K562 (cell line): Measurements from ENCODE around the gene KAT2B. TPM values are rescaled to one million over a fixed set of nuclear protein-coding genes. Genes with fewer than 3 reads are reported as not detected.

ENCODE experiments used
- ILF3 ChIP-seq: fragments of 450-650 bp; IDR thresholded peaks from 2 replicates; pipeline ENCODE4 v1.6.1; 2018; ENCODE audit warnings: antibody characterized with exemption, mild to moderate bottlenecking, moderate library complexity, borderline replicate concordance
- ZNF318 ChIP-seq, 2 experiments: fragments of 450-650 bp; IDR thresholded peaks; 2 replicates each; pipeline ENCODE4 v1.6.1; 2016; ENCODE audit warnings: mild to moderate bottlenecking in 2 of 2, borderline replicate concordance in 1 of 2, low read depth in 1 of 2, moderate library complexity in 1 of 2
- ZNF445 ChIP-seq: fragments of 250-450 bp; sonication (Bioruptor Pico); IDR thresholded peaks from 2 replicates; pipeline ENCODE4 v1.4.0; 2020; ENCODE audit warnings: low read depth, mild to moderate bottlenecking, moderate library complexity
- polyA plus RNA-seq, 8 experiments: library from polyadenylated mRNA; depleted of rRNA in 4 of 8; stranded (reverse) in 5 of 8; unstranded in 3 of 8; fragments of >200 nt; fragmentation: Nextera tagmentation in 2 of 8; fragmentation: Illumina TruSeq in 1 of 8; extraction: Ambion mirVana in 2 of 8; extraction: Trizol in 1 of 8; gene quantifications; 2 replicates each; pipeline versions ENCODE4 v1.2.1 to v1.2.3, GENCODE V29; 2011 to 2014; ENCODE audit warnings: inconsistent platforms in 1 of 8, missing spikeins in 1 of 8
- total RNA-seq, 7 experiments: library from RNA; depleted of rRNA in 6 of 7; stranded (reverse); fragments of >200 nt in 6 of 7; fragmentation: Illumina TruSeq in 2 of 7; extraction: Trizol in 2 of 7; gene quantifications; 2 replicates each; pipeline versions ENCODE4 v1.2.1 to v1.2.3, GENCODE V29; 2011 to 2021; ENCODE audit warnings: low replicate concordance in 1 of 7

The KAT2B gene
- total and polyA plus RNA-seq, 9 of the 15 experiments (the other 6 are each of a cell fraction or from before 2014, with no cell fraction given), result 3.3 to 14.9 (median 12.2) TPM

- no peak for TF ChIP-seq ZNF318 (IDR thresholded peaks at IDR 0.05; ENCODE audit: borderline replicate concordance in 1 of 2, low read depth in 1 of 2)
- no peak for TF ChIP-seq ILF3
- TF ChIP-seq ZNF445, result no peak
These were observed 150.7 kb downstream of the KAT2B start (continued) for GRCh38 chr3:20190991-20191390.
